ENCODE measurements around the gene MROH7. TPM values are rescaled to one million over a fixed set of nuclear protein-coding genes. Genes with fewer than 3 reads are reported as not detected.
A peak's percentile ranks its signal among the peaks of the same experiment; 100 is the strongest.

Gene MROH7
- polyA plus RNA-seq, 1 donor from 2014 or later: not detected

GRCh38 chr1:54680387-54680786, 38.8 kb downstream of the MROH7 start:
- no peaks in the 10 kb centered on the region for H3F3A ChIP-seq (ENCODE audit: insufficient read depth, low read length, poor library complexity, severe bottlenecking)
- TF ChIP-seq RAD21 (conservative IDR thresholded peaks at IDR 0.05): no peak
- TF ChIP-seq CTCF (IDR thresholded peaks at IDR 0.05; ENCODE audit: poor library complexity, severe bottlenecking): no peak
- TF ChIP-seq, protein P1, sequence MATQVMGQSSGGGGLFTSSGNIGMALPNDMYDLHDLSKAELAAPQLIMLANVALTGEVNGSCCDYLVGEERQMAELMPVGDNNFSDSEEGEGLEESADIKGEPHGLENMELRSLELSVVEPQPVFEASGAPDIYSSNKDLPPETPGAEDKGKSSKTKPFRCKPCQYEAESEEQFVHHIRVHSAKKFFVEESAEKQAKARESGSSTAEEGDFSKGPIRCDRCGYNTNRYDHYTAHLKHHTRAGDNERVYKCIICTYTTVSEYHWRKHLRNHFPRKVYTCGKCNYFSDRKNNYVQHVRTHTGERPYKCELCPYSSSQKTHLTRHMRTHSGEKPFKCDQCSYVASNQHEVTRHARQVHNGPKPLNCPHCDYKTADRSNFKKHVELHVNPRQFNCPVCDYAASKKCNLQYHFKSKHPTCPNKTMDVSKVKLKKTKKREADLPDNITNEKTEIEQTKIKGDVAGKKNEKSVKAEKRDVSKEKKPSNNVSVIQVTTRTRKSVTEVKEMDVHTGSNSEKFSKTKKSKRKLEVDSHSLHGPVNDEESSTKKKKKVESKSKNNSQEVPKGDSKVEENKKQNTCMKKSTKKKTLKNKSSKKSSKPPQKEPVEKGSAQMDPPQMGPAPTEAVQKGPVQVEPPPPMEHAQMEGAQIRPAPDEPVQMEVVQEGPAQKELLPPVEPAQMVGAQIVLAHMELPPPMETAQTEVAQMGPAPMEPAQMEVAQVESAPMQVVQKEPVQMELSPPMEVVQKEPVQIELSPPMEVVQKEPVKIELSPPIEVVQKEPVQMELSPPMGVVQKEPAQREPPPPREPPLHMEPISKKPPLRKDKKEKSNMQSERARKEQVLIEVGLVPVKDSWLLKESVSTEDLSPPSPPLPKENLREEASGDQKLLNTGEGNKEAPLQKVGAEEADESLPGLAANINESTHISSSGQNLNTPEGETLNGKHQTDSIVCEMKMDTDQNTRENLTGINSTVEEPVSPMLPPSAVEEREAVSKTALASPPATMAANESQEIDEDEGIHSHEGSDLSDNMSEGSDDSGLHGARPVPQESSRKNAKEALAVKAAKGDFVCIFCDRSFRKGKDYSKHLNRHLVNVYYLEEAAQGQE (IDR thresholded peaks at IDR 0.05; ENCODE audit: borderline replicate concordance): no peak
- peak overlapping the region; percentile 93 for H3K27ac ChIP-seq (ENCODE audit: low read length)
- H3K9me2 ChIP-seq (ENCODE audit: insufficient read depth, low read length): no peaks in the 10 kb centered on the region
- no peaks in the 10 kb centered on the region for H3K36me3 ChIP-seq (ENCODE audit: insufficient read depth, low read length)
- H3K79me2 ChIP-seq (replicated peaks; ENCODE audit: insufficient read depth, low read length): no peaks in the 10 kb centered on the region
- peak overlapping the region; percentile 95 for H3K4me2 ChIP-seq (ENCODE audit: low read length)
- no peaks in the 10 kb centered on the region for H4K20me1 ChIP-seq (ENCODE audit: insufficient read depth)
- no peaks in the 10 kb centered on the region for H3K27me3 ChIP-seq (ENCODE audit: insufficient read depth, low read depth, low read length)
- H3K9ac ChIP-seq (ENCODE audit: low read length): peak overlapping the region; percentile 62
- no peak overlapping the region for H2AFZ ChIP-seq (ENCODE audit: low read depth, low read length)
- peak overlapping the region; percentile 57 for H3K4me3 ChIP-seq (ENCODE audit: low read length)
- H3K9me3 ChIP-seq (ENCODE audit: low read length): no peaks in the 10 kb centered on the region

DNA sequence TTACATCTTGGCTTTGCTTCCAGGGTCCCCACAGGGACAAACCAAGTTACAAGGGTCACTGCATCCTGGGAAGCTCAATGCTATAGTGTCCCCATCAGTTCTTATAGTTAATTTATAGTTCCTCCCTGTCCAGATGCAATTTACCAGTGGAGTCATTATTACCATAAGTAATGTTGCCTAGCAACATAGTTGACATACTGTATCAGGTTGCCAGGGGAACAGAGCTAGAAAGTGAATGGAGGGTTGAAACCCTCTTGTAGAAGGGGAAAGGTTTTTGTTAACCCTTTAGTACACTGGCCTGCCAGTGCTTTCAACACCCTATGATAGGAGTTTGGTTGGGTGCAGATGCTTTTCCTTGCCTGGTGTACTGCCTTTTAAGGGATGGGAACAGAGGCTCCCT, 39.8 kb downstream of the MROH7 start:
- H4K20me1 ChIP-seq (ENCODE audit: insufficient read depth): no peaks in the 10 kb centered on the region
- no peaks in the 10 kb centered on the region for H3K36me3 ChIP-seq (ENCODE audit: insufficient read depth, low read length)
- peak overlapping the region; percentile 57 for H3K4me3 ChIP-seq (ENCODE audit: low read length)
- no peaks in the 10 kb centered on the region for H3F3A ChIP-seq (ENCODE audit: insufficient read depth, low read length, poor library complexity, severe bottlenecking)
- peak overlapping the region; percentile 93 for H3K27ac ChIP-seq (ENCODE audit: low read length)
- no peaks in the 10 kb centered on the region for H3K9me2 ChIP-seq (ENCODE audit: insufficient read depth, low read length)
- H2AFZ ChIP-seq (ENCODE audit: low read depth, low read length): peak overlapping the region; percentile 63
- no peaks in the 10 kb centered on the region for H3K27me3 ChIP-seq (ENCODE audit: insufficient read depth, low read depth, low read length)
- H3K4me2 ChIP-seq (ENCODE audit: low read length): peak overlapping the region; percentile 95
- TF ChIP-seq EZH2 (IDR thresholded peaks at IDR 0.05; ENCODE audit: borderline replicate concordance, insufficient read depth, low read length, poor library complexity, severe bottlenecking) (no peak), RAD21 (conservative IDR thresholded peaks at IDR 0.05) (peak; percentile 45), POLR2AphosphoS5 (IDR thresholded peaks at IDR 0.05) (peak; percentile 43), MXI1 (conservative IDR thresholded peaks at IDR 0.05; ENCODE audit: poor library complexity, severe bottlenecking) (peak; percentile 75), SMC3 (conservative IDR thresholded peaks at IDR 0.05; ENCODE audit: poor library complexity) (peak; percentile 53), TAF1 (IDR thresholded peaks at IDR 0.05; ENCODE audit: low read depth) (no peak), CTCF (IDR thresholded peaks at IDR 0.05; ENCODE audit: poor library complexity, severe bottlenecking) (no peak), EP300 (conservative IDR thresholded peaks at IDR 0.05; ENCODE audit: poor library complexity, severe bottlenecking) (peak; percentile 90)
- TF ChIP-seq, protein P1 (IDR thresholded peaks at IDR 0.05; ENCODE audit: borderline replicate concordance): peak; percentile 29
- peak overlapping the region; percentile 62 for H3K9ac ChIP-seq (ENCODE audit: low read length)
- H3K79me2 ChIP-seq (replicated peaks; ENCODE audit: insufficient read depth, low read length): no peaks in the 10 kb centered on the region
- H3K9me3 ChIP-seq (ENCODE audit: low read length): no peaks in the 10 kb centered on the region

Data from neural cell (in vitro differentiated cells).